Choroid plexus epithelial cell (primary cell): Measurements from ENCODE around the gene DCST2.

Source experiments
- DNase-seq: peaks from one replicate; pipeline ENCODE4 v3.0.0-alpha.2; 2010; ENCODE audit warnings: low read depth
- H3K4me3 ChIP-seq: 2 replicates; pipeline ENCODE4 v1.5.1; 2011; ENCODE audit warnings: low read depth, mild to moderate bottlenecking, control low read depth, low read length, moderate library complexity
- TF ChIP-seq, protein P1 (sequence below): conservative IDR thresholded peaks from 2 replicates; pipeline ENCODE4 v1.5.1; 2011; ENCODE audit warnings: low read depth, mild to moderate bottlenecking, control low read depth, inconsistent platforms, low read length, moderate library complexity

The DCST2 gene

GRCh38 chr1:155034318-155035208 lies 982 bp upstream of the DCST2 start:
- DNase-seq = no peak
- TF ChIP-seq, protein P1, sequence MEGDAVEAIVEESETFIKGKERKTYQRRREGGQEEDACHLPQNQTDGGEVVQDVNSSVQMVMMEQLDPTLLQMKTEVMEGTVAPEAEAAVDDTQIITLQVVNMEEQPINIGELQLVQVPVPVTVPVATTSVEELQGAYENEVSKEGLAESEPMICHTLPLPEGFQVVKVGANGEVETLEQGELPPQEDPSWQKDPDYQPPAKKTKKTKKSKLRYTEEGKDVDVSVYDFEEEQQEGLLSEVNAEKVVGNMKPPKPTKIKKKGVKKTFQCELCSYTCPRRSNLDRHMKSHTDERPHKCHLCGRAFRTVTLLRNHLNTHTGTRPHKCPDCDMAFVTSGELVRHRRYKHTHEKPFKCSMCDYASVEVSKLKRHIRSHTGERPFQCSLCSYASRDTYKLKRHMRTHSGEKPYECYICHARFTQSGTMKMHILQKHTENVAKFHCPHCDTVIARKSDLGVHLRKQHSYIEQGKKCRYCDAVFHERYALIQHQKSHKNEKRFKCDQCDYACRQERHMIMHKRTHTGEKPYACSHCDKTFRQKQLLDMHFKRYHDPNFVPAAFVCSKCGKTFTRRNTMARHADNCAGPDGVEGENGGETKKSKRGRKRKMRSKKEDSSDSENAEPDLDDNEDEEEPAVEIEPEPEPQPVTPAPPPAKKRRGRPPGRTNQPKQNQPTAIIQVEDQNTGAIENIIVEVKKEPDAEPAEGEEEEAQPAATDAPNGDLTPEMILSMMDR = no peak
- H3K4me3 ChIP-seq = no peak overlapping the region

DNA sequence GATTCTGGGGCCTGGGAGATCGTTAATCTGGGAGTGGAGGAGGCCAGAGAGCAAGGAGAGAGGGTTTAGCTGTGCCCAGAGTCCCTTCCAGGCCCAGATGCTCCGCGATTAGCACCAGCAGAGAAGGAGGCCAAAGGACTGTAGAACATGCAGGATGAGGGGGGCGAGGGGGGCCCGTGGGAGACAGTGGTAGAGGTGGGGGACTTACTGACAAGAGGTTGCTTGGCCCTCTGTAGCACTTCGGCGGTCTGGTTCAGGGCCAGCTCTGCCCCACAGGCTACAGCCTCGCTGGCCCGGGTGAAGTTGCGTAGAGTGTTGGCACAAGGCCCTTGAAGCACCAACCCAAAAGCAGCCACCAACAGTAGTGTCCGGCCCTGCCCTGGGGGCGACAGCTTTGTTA lies 695 bp downstream of the DCST2 start:
- TF ChIP-seq, protein P1 = no peak
- no peak overlapping the region for H3K4me3 ChIP-seq
- DNase-seq = no peak

- TF ChIP-seq, protein P1 = no peak
- H3K4me3 ChIP-seq = no peak overlapping the region
- no peak for DNase-seq
These were observed 2.7 kb downstream of the DCST2 start for GRCh38 chr1:155030899-155031298.

- H3K4me3 ChIP-seq = no peak overlapping the region
These were observed 3.3 kb downstream of the DCST2 start for GRCh38 chr1:155030243-155030795.

DNA sequence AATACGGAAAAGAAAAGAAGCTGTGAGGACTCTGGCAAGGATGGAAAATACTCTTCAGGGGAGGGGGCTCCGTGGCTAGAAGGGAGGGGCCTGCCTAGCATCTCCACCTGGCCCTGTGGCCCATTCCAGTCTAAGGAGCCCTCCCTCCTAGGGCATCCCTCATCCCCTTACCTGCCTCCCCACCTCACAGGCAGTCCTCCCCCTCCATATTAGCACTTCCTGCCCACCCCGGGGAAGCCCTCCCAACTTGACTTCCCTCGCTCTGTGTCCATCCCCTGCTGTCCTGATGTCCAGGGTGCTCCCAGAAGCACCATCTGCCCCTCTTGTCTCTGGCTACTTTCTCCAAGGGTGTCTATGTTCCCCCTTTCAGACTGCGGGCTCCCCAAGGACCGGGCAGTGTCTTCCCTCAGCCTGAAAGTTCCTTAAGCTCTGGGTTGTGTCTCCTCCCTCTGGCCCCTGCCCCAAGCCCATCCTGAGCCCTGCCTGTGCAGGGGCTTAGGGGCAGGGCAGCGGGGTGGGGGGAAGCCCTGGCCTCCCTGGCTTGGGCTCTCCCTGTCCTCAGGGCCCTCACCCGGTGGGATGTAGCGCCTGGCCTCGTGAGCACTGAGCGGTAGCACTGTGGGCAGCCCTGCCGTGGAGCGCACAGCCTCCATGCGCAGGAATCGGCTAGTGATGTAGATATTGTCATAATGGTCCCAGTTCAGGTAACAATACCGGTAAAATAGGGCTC lies 3.9 kb downstream of the DCST2 start:
- no peak overlapping the region for H3K4me3 ChIP-seq
- TF ChIP-seq, protein P1 = no peak
- no peak for DNase-seq

More at GRCh38 chr1:155030243-155030795, 3.3 kb downstream of the DCST2 start:
- TF ChIP-seq, protein P1 = no peak
- DNase-seq = no peak

DNA sequence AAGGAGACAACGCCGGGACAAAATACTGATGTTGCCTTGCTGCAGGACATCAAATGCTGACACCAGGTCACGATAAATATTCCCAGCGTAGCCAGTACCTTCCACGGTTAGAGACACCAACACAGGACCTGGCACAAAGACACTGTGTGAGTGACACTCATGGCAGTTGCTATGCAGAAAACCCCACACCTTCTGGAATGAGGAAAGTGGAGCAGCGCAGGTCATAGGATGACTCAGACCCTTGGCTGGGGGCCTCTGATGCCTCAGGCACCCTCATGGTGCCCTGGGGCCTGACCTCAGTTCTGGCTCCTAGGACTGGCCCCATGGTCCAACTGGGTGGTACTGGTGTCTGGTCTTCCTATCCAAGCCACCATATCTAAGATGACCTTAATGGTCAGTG lies 7.0 kb downstream of the DCST2 start:
- H3K4me3 ChIP-seq = no peak overlapping the region
- DNase-seq = no peak
- TF ChIP-seq, protein P1 = no peak
